ENCODE results near the gene BID. TPM values are rescaled to one million over a fixed set of nuclear protein-coding genes. Genes with fewer than 3 reads are reported as not detected.
"Not testable (repeated sequence)": the region's sequence is repeated elsewhere in the genome, so short reads cannot be mapped to it uniquely, and the experiment has no call there.

The BID gene
- total RNA-seq, 1 donor from 2014 or later, result 34.3 TPM

DNA sequence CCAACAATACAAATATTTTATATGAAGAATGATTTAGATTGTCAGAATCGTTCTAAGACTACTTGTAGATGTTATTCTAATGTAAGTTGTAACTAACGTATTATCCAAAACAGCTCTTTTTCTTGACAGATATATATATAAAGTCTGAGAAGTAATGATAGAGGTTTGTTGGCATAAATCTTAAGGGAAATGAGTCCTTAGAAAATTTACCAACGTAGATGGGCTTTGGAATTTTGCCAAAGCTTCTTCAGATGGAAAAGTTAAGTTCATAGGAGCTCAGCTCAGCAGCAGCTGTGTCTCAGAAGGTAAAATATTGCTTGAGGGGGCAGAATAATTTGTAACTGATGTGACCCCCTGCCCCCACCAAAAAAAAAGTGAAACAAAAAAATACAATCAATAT lies 66.7 kb downstream of the BID start:
- intact Hi-C loops (cut with micrococcal nuclease), result loop anchor here (2.0 kb wide), 2 partner anchors 27 to 69 kb away; partner anchors contain the start of gene BCL2L13

DNA sequence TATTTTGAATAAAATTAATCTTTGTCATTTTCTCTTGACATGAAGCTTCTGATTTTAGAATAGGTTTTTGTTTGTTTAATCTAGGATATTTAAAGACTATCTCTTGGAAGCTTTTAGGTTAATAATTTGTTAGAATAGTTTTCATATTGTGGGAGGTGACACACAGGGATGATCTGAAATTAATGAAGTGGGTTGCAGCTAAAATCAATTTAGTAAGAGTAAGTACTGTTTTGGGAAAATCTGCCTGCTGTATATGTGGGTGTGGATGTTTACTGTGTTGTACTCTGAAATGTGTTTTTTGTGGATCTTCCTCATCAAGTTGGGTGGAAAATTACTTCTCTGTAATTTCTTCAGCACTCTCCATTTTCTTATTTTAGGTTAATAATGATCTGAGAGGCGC lies 67.3 kb downstream of the BID start:
- intact Hi-C loops (cut with micrococcal nuclease), result loop anchor here (2.0 kb wide), 2 partner anchors 28 to 68 kb away; partner anchors contain the start of gene BCL2L13

DNA sequence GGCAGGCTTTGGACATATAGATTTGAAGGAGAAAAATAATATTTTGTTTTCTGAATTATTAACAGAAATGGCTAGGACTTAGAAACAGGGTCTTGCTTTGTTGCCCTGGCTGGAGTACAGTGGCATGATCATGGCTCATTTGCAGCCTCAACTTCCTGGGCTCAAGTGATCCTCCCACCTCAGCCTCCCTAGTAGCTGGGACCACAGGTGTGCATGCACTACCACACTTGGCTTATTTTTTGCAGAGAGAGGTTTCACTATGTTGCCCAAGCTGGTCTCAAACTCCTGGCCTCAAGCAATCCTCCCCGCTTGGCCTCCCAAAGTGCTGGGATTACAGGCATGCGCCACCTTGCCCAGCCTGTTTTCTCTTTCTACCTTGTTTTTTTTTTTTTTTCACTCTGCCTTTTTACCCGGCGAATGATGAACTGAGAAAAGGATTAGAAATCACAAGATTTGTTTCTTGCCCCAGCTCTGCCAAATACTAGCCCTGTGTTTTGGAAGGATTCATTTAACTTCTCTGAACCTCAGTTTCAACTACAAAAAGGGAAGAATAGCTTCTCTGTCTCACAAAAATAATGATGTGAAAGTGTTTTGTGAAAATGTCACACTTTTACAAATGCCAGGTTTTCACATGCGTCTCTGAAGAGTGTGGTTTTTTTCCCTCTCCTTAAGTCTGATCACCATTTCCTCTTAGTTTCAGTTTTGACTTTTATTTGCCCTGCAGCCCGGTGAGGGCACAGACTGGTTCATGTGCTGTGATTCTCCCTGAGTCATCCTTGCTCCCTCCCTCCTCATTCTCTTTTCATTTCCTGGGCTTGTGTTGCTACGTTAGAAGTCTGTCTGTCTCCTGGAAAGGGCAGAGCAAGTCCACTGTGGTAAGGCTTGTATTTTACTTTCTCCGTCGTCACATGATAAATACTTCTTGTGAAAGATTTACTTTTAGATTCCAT lies 68.0 kb downstream of the BID start:
- intact Hi-C loops (cut with micrococcal nuclease), result loop anchor here (2.0 kb wide), 2 partner anchors 29 to 67 kb away; partner anchors contain the start of gene BCL2L13

GRCh38 chr22:17705546-17705945 lies 68.7 kb downstream of the BID start:
- intact Hi-C loops (cut with micrococcal nuclease), result no loop called here

DNA sequence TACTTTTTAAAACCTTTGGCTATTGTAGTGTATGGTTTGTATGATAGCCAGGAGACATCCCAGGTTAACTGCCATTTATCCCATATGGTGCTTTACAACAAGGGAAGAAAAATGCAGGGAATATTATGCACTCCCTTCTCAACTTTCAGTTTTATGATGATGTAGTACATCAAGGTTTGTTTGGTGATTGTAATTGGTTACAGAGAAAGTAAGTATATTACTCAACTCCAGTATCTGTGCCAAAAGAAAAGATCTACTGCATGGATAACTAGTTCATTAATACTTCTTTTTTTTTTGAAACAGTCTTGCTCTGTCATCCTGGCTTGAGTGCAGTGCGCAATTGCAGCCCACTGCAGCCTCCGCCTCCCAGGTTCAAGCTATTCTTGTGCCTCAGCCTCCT lies 70.5 kb downstream of the BID start:
- intact Hi-C loops (cut with micrococcal nuclease), result no loop called here

DNA sequence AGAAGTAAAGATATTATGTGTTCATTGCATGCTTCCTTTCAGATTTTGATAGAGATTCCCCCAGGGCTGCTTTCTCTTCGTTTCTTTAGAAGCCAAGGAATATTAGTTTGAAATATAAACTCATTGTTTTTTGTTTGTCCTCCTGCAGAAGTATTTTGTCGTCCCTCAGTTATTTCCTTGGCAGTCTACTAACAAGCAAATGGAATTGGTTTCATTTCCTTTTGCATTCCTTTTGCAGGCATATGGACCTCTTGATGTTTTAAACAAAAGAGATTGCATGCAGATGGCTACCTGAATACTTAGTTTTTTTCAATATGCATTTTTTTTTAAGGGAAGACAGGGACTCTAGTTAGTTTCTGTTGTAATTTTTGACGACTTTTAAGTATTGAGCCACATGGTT lies 73.5 kb downstream of the BID start:
- intact Hi-C loops (cut with micrococcal nuclease), result no loop called here

GRCh38 chr22:17699696-17700340 lies 74.5 kb downstream of the BID start:
- intact Hi-C loops (cut with micrococcal nuclease), result no loop called here

DNA sequence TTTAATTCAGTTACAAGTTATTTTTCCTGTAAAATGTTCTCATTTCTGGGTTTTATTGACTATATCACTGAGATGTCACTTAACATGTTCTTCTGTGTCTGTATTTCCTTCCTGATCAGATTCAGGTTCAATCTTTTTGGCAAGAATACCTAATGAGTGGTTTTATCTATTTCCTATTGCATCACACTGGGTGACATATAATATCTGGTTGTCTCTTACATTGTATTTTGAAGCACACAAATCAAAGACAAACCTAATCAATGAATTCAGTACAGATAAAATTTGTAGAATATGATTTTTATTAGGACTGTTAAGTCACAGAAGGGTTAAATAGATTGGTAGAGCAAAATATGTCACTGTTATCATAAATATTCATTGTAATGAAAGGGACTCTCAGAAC lies 75.3 kb downstream of the BID start:
- intact Hi-C loops (cut with micrococcal nuclease), result no loop called here

DNA sequence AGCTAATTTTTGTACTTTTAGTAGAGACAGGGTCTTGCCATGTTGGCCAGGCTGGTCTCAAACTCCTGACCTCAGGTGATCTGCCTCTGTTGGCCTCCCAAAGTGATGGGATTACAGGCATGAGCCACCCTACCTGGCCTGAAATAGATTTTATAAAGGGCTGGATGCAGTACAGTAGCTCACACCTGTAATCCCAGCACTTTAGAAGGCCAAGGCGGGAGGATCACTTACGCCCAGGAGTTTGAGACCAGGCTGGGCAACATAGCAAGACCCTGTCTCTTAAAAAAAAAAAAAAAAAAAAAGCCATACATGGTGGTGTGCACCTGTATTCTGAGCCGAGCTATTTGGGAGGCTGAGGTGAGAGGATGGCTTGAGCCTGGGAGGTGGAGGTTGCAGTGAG lies 76.0 kb downstream of the BID start:
- intact Hi-C loops (cut with micrococcal nuclease), result not testable (repeated sequence)

DNA sequence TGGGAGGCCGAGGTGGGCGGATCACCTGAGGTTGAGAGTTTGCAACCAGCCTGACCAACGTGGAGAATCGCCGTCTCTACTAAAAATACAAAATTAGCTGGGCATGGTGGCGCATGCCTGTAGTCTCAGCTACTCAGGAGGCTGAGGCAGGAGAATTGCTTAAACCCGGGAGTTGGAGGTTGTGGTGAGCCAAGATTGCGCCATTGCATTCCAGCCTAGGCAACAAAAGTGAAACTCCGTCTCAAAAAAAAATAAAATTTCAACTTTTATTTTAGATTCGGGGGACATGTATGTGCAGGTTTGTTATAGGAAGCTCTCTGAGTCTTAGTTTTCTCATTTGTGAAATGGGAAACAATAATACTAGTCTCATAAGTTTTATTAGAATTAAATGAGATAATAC lies 77.1 kb downstream of the BID start:
- intact Hi-C loops (cut with micrococcal nuclease), result not testable (repeated sequence)

- intact Hi-C loops (cut with micrococcal nuclease), result no loop called here
Observed at GRCh38 chr22:17695986-17696385, 78.3 kb downstream of the BID start.

GRCh38 chr22:17694752-17695151 lies 79.5 kb downstream of the BID start:
- intact Hi-C loops (cut with micrococcal nuclease), result no loop called here

GRCh38 chr22:17694193-17694592 lies 80.1 kb downstream of the BID start:
- intact Hi-C loops (cut with micrococcal nuclease), result no loop called here

DNA sequence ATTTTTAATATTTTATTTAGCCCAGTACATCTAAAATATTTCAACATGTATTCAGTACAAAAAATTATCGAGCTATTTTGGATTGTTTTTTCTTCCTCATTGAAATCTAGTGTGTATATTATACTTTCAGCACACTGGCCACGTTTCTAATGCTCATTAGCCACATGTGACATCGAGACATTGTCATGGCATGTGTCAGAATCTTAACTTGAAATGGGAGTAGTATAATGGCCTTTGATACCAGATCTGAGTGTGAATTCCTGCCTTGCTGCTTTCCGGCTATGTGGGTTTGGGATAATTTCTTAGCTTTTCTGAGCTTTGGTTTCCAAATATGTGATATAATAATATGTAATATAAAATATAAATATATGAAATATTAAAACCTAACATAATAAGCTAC lies 81.4 kb downstream of the BID start:
- intact Hi-C loops (cut with micrococcal nuclease), result no loop called here

- intact Hi-C loops (cut with micrococcal nuclease), result no loop called here
Observed at GRCh38 chr22:17684245-17684644, 90.0 kb downstream of the BID start.

Other genes starting within 250 kb of the BID start
- gene SLC25A18, start 211.0 kb downstream of the BID start, total RNA-seq, result not detected in 2 replicates
- 117 TPM in 2 replicates for gene ATP6V1E1, start 145.7 kb downstream of the BID start, total RNA-seq
- 29.2 and 31.6 TPM in 2 replicates for gene BCL2L13, start 135.7 kb downstream of the BID start, total RNA-seq